Left hindlimb (tissue), 1 donor: Measurements from ENCODE around the gene GUCY1A2.

Experiments used
- DNase-seq: peaks from one replicate; pipeline ENCODE4 v3.0.0-alpha.2; 2018

GUCY1A2 gene

GRCh38 chr11:106624377-106624776, 393.9 kb downstream of the GUCY1A2 start:
- DNase-seq: no peak
